HepG2 (cell line): ENCODE data around the gene CD81. TPM values are rescaled to one million over a fixed set of nuclear protein-coding genes. Genes with fewer than 3 reads are reported as not detected.

Experiments
- ATAC-seq: fragments of 200-7000 bp; cut with Tn5 transposase; 3 replicates; pipeline ENCODE4 v1.9.1; 2020; ENCODE audit warnings: mild to moderate bottlenecking, moderate library complexity
- BruUV-seq: library from RNA; stranded (reverse); fragments of 400-500 nt; replicated peaks from 2 replicates; lab custom pipeline; 2021; lab: Mats Ljungman, UMichigan
- CTCF ChIA-PET: fragments of 300-600 bp; formaldehyde crosslinking; extraction: SDS; loops from one replicate; lab custom pipeline; 2021; ENCODE audit warnings: low total read pairs, inconsistent platforms, low intra/inter-chr PET ratio; lab: Yijun Ruan, JAX
- POLR2A ChIA-PET: fragments of 350-600 bp; sonication (Branson Sonifier 250); formaldehyde crosslinking; loops from one replicate; lab custom pipeline; 2020; ENCODE audit warnings: antibody characterized with exemption, inconsistent platforms; lab: Yijun Ruan, JAX
- DNase-seq: peaks from one replicate; pipeline ENCODE4 v3.0.0-alpha.2; 2015; ENCODE audit warnings: low spot score
- FAIRE-seq: peaks from 3 replicates; lab custom pipeline; 2011; peaks lifted over from hg19 to GRCh38; lab: Jason Lieb, UNC
- H2AFZ ChIP-seq: one replicate; pipeline ENCODE4 v1.6.1; 2011; ENCODE audit warnings: low read length, inconsistent platforms
- H3K27ac ChIP-seq: fragments of 300-600 bp; 3 replicates; pipeline ENCODE4 v1.8.0; 2011; ENCODE audit warnings: mixed run types, mild to moderate bottlenecking, mixed read lengths, low read length, inconsistent platforms; ENCODE audit not compliant: insufficient read depth; ENCODE audit errors: extremely low read length
- H3K27me3 ChIP-seq, 2 experiments: fragments of 200-600 bp in 1 of 2; 2 replicates in 1 of 2; 3 replicates in 1 of 2; pipeline versions ENCODE4 v1.6.0 to v1.8.0; 2011; ENCODE audit warnings: low read length in 2 of 2, mild to moderate bottlenecking in 2 of 2, moderate library complexity in 2 of 2, inconsistent platforms in 1 of 2; ENCODE audit not compliant: insufficient read depth in 2 of 2, control insufficient read depth in 1 of 2
- H3K36me3 ChIP-seq, 2 experiments: fragments of 200-600 bp in 1 of 2; replicated peaks in 1 of 2; 2 replicates in 1 of 2; 3 replicates in 1 of 2; pipeline versions ENCODE4 v1.5.1 to v1.8.0; 2011; ENCODE audit warnings: low read length in 2 of 2, inconsistent platforms in 1 of 2; ENCODE audit not compliant: insufficient read depth in 2 of 2, control insufficient read depth in 1 of 2
- H3K4me1 ChIP-seq: 2 replicates; pipeline ENCODE4 v1.5.1; 2012; ENCODE audit warnings: low read length, inconsistent platforms; ENCODE audit not compliant: insufficient read depth
- H3K4me2 ChIP-seq: 2 replicates; pipeline ENCODE4 v1.6.0; 2011; ENCODE audit warnings: low read depth, low read length, inconsistent platforms
- H3K4me3 ChIP-seq, 3 experiments: fragments of 200-600 bp in 1 of 3; sonication (generic), shearing (Covaris generic) in 1 of 3; replicated peaks in 1 of 3; 2 replicates each; pipeline ENCODE4 v1.5.1; 2011 to 2016; ENCODE audit warnings: low read length in 3 of 3, inconsistent platforms in 2 of 3, low read depth in 2 of 3, mild to moderate bottlenecking in 2 of 3, control low read depth in 1 of 3, mixed read lengths in 1 of 3; ENCODE audit not compliant: insufficient read depth in 1 of 3
- H3K79me2 ChIP-seq: one replicate; pipeline ENCODE4 v1.6.1; 2011; ENCODE audit warnings: low read length, inconsistent platforms; ENCODE audit not compliant: insufficient read depth
- H3K9ac ChIP-seq: 2 replicates; pipeline ENCODE4 v1.6.0; 2011; ENCODE audit warnings: mild to moderate bottlenecking, low read depth, low read length, inconsistent platforms; ENCODE audit not compliant: insufficient read depth
- H3K9me3 ChIP-seq: 2 replicates; pipeline ENCODE4 v1.5.1; 2012; ENCODE audit warnings: mild to moderate bottlenecking, low read length
- H4K20me1 ChIP-seq: 2 replicates; pipeline ENCODE4 v1.6.0; 2011; ENCODE audit warnings: inconsistent platforms, mild to moderate bottlenecking, low read length, moderate library complexity; ENCODE audit not compliant: insufficient read depth
- FOSL2 ChIP-seq: sonication (generic); formaldehyde crosslinking; IDR thresholded peaks from 2 replicates; pipeline ENCODE4 v1.4.0; 2020; ENCODE audit warnings: missing genetic modification reagents
- HES4 ChIP-seq: sonication (generic); formaldehyde crosslinking; IDR thresholded peaks from 2 replicates; pipeline ENCODE4 v1.9.0; 2021; ENCODE audit warnings: mild to moderate bottlenecking, missing genetic modification reagents, borderline replicate concordance
- IRX3 ChIP-seq: sonication (generic); formaldehyde crosslinking; IDR thresholded peaks from 2 replicates; pipeline ENCODE4 v1.8.1; 2023; ENCODE audit warnings: mild to moderate bottlenecking, low read depth, missing genetic modification reagents, borderline replicate concordance
- RARA ChIP-seq: IDR thresholded peaks from 2 replicates; pipeline ENCODE4 v1.6.1; 2016; ENCODE audit warnings: missing genetic modification reagents, missing compliant biosample characterization
- RFX1 ChIP-seq: fragments of 450-650 bp; IDR thresholded peaks from 2 replicates; pipeline ENCODE4 v1.6.1; 2017
- STAG1 ChIP-seq: sonication (generic); formaldehyde crosslinking; IDR thresholded peaks from 2 replicates; pipeline ENCODE4 v1.4.0; 2020; ENCODE audit warnings: missing genetic modification reagents
- ZNF550 ChIP-seq: sonication (generic); formaldehyde crosslinking; IDR thresholded peaks from 2 replicates; pipeline ENCODE4 v1.4.0; 2020; ENCODE audit warnings: mild to moderate bottlenecking, missing genetic modification reagents, borderline replicate concordance
- ZNF614 ChIP-seq: IDR thresholded peaks from 2 replicates; pipeline ENCODE4 v1.6.1; 2018; ENCODE audit warnings: missing biosample characterization, missing genetic modification reagents, inconsistent platforms, borderline replicate concordance
- ZNF766 ChIP-seq: sonication (generic); formaldehyde crosslinking; IDR thresholded peaks from 2 replicates; pipeline ENCODE4 v1.5.0; 2020; ENCODE audit warnings: missing genetic modification reagents, borderline replicate concordance
- ZNF83 ChIP-seq: sonication (generic); formaldehyde crosslinking; IDR thresholded peaks from 2 replicates; pipeline ENCODE4 v1.4.0; 2020; ENCODE audit warnings: missing genetic modification reagents, mild to moderate bottlenecking, borderline replicate concordance
- WGBS: methylation state at CpG from one replicate; pipeline ENCODE4 v1.1.6; 2017; ENCODE audit warnings: low lambda C conversion rate; 5-methylcytosine and 5-hydroxymethylcytosine counted together
- in situ Hi-C: cut with HindIII; loops from 2 replicates; pipeline ENCODE4 v1.10.0; 2017; ENCODE audit warnings: low pct_unique_long_range_greater_than_20kb; ENCODE audit not compliant: extremely low pct_ligation_motif_present
- intact Hi-C: fragments of 100-400 bp; cut with micrococcal nuclease; formaldehyde crosslinking; loops from one replicate; pipeline ENCODE4 v1.10.0; 2022; ENCODE audit not compliant: unreplicated experiment
- polyA plus RNA-seq, 8 experiments: library from polyadenylated mRNA; depleted of rRNA in 3 of 8; stranded (reverse) in 7 of 8; unstranded in 1 of 8; fragments of >200 nt; fragmentation: Illumina TruSeq in 4 of 8; extraction: Trizol in 4 of 8; gene quantifications; 2 replicates each; pipeline versions ENCODE4 v1.2.1 to v1.2.3, GENCODE V29; 2011 to 2016; ENCODE audit warnings: low read depth in 4 of 8, missing spikeins in 1 of 8, mixed read lengths in 1 of 8; ENCODE audit not compliant: insufficient read depth in 1 of 8
- total RNA-seq, 5 experiments: library from RNA; depleted of rRNA; stranded (reverse); fragments of >200 nt; fragmentation: Illumina TruSeq; extraction: Trizol; gene quantifications; 2 replicates each; pipeline ENCODE4 v1.2.3, GENCODE V29; 2016; ENCODE audit warnings: low read depth in 1 of 5
- TF ChIP-seq, protein P1 (sequence below): sonication (generic); formaldehyde crosslinking; IDR thresholded peaks from 2 replicates; pipeline ENCODE4 v1.4.0; 2020; ENCODE audit warnings: mild to moderate bottlenecking, missing genetic modification reagents

Gene CD81
- total and polyA plus RNA-seq, 2 of the 13 experiments (the other 11 are each of a cell fraction or from before 2014, with no cell fraction given) = not detected

DNA sequence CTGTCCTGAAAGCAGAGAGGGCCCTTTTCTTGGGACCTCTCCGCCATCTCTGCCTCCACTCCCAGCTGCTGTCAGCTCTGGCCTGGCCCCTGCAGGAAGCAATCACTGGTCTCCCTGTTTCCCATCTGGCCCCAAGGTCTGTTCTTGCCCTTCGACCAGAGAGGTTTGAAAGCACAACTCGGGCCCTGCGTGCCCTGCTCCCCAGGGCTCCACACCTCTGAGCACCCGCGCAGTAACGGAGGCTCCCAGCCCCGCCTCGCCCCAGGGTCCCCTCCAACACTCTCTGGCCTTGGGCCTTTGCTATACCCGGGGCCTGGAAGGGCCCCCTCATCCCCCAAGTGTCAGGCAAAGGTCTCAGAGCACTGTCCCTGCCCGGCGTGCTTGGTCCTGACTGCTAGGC is 7.8 kb upstream of the CD81 start:
- no peak overlapping the region for H3K27ac ChIP-seq
- no peak overlapping the region for H3K4me2 ChIP-seq
- no peak for DNase-seq
- H3K9me3 ChIP-seq = no peaks in the 10 kb centered on the region
- no peaks in the 10 kb centered on the region for H3K4me1 ChIP-seq
- no TSS peak for BruUV-seq
- 36% methylated on average over 12 of the region's 12 CpGs for WGBS
- no peaks in the 10 kb centered on the region for H3K36me3 ChIP-seq
- peaks cover 7 to 57% of the 10 kb centered on the region in 2 experiments; a peak in 4 of 5 replicates for H3K27me3 ChIP-seq
- CTCF ChIA-PET = no interaction called here
- no peak for ATAC-seq
- H2AFZ ChIP-seq = no peak overlapping the region
- no peaks in the 10 kb centered on the region for H3K79me2 ChIP-seq
- no peak overlapping the region for H3K4me3 ChIP-seq
- no peaks in the 10 kb centered on the region for H4K20me1 ChIP-seq
- POLR2A ChIA-PET = no interaction called here
- H3K9ac ChIP-seq = no peak overlapping the region
- TF ChIP-seq STAG1 (CRISPR knock-in tag) (no peak), ZNF550 (CRISPR knock-in tag) (no peak), RARA (CRISPR knock-in tag) (no peak), ZNF83 (CRISPR knock-in tag) (no peak), ZNF614 (CRISPR knock-in tag) (no peak), HES4 (CRISPR knock-in tag) (no peak), IRX3 (CRISPR knock-in tag) (no peak), RFX1 (no peak), ZNF766 (no peak), FOSL2 (CRISPR knock-in tag) (no peak)
- TF ChIP-seq, protein P1, sequence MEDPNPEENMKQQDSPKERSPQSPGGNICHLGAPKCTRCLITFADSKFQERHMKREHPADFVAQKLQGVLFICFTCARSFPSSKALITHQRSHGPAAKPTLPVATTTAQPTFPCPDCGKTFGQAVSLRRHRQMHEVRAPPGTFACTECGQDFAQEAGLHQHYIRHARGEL = no peak
- TF ChIP-seq, all 625 proteins: peak for 0
- intact Hi-C loops (no loop called here), in situ Hi-C loops (no loop called here)
- FAIRE-seq = no peak
